ENCODE measurements around the gene STK25.
"Not testable (repeated sequence)": the region's sequence is repeated elsewhere in the genome, so short reads cannot be mapped to it uniquely, and the experiment has no call there.

The STK25 gene

DNA sequence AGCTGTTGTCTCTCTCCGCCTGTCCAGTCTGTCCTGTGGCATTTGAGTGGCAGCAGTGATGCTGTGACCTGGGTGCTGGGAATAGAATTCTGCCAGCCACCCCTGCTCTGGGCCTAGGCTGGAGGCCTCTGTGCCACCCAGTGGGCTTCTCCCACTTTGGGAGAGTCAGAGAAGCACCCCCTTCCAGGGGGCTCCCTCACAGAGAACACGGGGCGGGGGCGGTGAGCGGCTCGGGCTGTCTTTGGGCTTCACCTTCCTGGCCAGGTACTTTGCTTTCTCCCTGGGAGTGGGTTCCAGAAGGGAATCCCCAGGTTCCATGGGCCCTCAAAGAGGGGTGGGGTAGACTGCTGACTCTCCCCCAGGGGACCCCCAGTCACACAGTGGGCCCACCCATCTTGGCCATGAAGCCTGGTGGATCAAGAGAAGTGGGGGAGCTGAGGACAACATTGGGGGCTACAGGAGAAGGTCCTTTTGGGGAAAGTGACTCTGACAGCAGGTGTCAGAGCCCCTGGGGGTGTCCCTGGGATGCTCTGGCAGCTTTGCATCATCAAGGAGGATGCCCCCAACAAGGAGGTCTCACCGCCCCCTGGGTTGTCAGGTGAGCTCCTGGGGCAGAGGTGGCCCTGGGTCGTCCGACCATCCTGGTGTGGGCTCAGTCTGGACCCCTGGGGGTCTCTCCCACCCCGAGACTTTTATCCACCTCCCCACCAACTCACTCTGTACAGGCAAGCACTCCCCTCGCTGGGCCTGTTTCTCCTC, 31.4 kb upstream of the STK25 start:
- DNase-seq (ENCODE audit: low read depth) = no peak

- no peak for DNase-seq (ENCODE audit: low read depth)
Observed at GRCh38 chr2:241538838-241539615, 30.6 kb upstream of the STK25 start.

- DNase-seq (ENCODE audit: low read depth) = no peak
Observed at GRCh38 chr2:241535871-241536655, 27.7 kb upstream of the STK25 start.

- DNase-seq (ENCODE audit: low read depth) = no peak
Observed at GRCh38 chr2:241534701-241535375, 26.5 kb upstream of the STK25 start.

DNA sequence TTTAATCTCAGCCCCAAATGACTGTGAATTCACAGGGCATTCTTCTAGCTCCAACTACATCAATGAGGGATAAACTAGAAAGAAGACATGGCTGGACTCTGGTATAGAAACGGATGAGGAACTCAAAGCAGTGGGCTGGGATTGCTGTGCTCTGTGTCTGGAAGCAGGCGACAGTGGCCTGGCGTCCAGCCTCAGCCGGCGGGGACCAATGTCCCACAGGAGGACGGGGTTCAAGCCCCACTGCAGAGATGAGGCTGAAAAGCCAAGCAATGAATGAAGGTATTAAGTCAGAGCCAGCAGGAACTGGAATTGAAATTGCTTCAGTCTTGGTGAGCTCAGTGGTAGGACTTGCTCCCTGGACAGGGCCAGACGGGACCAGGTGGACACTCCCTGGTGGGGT, 25.9 kb upstream of the STK25 start:
- no peak for DNase-seq (ENCODE audit: low read depth)

- no peak for DNase-seq (ENCODE audit: low read depth)
Observed at GRCh38 chr2:241532733-241533601, 24.6 kb upstream of the STK25 start.

DNA sequence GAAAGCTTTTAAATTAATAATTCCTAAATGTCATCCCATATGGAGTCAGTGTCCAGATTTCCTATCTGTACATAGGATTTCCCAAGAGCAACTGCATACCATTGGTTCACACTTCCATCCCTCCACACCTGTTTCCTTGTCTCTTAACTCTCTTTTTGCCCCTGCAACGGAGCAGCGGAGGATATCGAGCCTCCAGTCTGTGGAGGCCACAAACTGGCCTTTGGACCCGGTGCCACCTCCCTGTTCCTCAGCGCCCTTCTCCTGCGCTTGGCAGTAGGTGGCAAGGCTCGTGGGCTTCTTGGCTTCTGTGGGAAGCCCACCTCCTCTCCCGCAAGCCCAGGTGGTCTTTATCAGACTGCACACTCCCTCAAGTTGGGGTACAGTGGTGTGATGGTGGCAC, 23.8 kb upstream of the STK25 start:
- DNase-seq (ENCODE audit: low read depth) = no peak

DNA sequence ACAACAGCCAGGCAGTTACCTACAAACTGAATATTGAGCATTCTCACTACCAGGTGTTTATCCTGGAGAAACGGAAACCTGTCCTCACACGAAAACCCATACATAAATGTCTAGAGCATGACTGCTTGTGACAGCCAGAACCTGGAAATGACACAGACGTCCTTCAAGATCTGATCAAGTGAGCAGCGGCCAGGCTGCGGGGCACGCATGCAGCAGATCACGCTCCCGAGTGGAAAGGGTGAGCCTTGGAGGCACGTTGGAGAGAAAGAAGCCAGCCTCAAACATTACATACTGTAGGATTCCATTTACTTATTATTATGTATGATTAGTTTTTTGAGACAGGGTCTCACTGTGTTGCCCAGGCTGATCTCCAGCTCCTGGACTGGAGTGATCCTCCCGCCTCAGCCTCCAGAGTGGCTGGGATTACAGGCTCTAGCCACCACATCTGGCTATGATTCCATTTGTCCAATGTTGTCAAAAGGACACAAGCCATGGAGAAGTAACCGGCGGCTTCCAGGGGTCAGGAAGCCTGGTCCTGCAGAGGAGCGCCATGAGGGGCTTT, 22.9 kb upstream of the STK25 start:
- DNase-seq (ENCODE audit: low read depth) = no peak

- DNase-seq (ENCODE audit: low read depth) = no peak
Observed at GRCh38 chr2:241530571-241530970, 22.2 kb upstream of the STK25 start.

DNA sequence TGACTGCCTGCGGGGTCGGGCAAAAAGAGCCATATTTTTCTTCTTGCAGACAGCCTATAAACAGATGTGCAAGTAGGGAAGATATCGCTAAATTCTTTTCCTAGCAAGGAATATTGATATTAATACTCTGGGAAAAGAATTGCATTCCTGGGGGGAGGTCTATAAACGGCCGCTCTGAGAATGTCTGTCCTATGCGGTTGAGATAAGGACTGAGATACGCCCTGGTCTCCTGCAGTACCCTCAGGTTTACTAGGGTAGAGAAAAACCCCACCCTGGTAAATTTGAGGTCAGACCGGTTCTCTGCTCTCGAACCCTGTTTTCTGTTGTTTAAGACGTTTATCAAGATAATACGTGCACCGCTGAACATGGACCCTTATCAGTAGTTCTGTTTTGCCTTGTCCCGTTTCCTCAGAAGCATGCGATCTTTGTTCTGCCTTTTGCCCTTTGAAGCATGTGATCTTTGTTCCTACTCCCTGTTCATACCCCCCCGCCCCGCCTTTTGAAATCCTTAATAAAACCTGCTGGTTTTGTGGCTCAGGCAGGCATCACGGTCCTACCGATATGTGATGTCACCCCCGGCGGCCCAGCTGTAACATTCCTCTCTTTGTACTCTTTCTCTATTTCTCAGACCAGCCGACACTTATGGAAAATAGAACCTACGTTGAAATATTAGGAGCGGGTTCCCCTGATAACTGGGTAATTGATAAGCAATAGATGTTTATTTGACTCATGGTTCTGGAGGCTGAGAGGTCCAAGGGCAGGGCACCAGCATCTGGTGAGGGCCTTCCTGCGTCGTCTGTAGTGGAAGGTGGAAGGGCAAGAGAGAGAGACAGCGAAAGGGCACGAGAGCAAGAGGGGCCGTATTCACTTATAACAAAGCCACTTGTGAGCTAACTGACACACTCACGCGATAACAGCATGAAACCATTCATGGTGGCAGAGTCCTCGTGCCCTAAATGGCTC, 17.7 kb upstream of the STK25 start:
- DNase-seq (ENCODE audit: low read depth) = not testable (repeated sequence)

DNA sequence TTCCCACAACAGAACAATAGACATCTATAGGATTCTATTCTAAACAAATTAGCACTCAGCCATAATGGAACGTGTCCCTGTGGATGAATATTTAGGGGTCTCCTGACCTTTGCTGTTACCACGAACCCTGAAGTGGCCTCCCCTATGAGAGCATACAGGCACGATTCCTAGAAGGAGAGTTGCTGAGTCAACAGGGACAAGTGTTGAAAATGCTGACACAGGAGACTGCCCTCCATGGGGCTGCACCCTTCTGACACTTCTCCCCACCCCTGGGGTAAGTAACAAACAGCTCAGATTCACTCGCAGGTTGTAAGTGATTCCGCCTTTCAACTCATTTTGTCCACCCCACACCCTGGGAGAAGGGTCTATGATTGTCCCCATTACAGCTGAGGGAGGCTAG, 14.1 kb upstream of the STK25 start:
- DNase-seq (ENCODE audit: low read depth) = no peak

DNA sequence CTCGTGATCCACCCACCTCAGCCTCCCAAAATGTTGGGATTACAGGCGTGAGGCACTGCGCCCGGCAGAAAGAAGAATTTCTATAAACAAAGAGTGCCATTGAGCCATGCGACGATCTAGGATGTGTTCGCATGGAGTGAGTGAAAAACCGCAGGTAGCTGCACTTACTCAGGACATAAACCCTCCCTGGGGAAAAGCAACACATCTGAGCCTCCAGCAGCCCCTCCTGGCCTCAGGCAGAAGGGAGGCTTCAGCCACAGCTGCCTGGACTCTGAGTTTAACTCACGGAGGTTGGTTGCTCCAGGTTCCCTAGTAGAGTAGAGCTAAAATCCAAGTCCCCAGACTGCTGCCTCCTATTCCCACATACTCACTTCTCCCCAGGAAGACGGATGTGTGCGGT, 11.3 kb upstream of the STK25 start:
- DNase-seq (ENCODE audit: low read depth) = no peak

- no peak for DNase-seq (ENCODE audit: low read depth)
Observed at GRCh38 chr2:241517297-241517696, 8.9 kb upstream of the STK25 start.

- DNase-seq (ENCODE audit: low read depth) = no peak
Observed at GRCh38 chr2:241516520-241516965, 8.2 kb upstream of the STK25 start.

DNA sequence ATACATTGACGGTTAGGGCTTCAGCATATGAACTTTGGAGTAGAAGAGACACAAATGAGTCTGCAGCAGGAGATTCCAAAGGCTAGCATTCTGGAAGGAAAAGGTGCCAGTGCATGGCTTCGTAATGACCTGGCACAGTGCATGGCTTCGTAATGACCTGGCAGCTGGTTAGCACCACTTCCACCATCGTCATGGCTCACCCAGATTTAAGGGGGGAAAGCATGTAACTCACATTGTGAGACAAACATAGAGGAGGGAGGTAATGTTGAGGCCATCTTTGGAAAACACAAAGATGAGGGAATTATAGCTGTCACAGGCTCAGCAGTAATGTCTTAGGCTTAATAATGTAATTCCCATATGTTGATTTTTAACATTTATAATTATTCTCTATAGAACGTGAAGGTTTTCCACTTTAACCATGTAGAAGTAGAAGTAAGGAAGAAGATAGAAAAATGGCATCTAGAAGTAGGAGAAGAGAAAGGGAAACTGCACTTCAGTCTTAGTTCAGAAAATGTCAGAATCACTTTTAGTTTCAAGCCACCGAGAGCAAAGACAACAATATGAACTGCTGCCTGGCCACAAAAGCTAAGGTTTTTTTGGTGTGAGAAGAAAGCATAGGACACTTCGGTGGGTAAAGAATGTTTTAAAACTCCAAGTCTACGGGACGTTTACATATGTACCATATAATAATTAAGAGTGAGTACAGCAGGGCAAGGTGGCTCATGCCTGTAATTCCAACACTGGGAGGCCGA, 6.8 kb upstream of the STK25 start:
- no peak for DNase-seq (ENCODE audit: low read depth)

GRCh38 chr2:241514553-241514952, 6.2 kb upstream of the STK25 start:
- no peak for DNase-seq (ENCODE audit: low read depth)

GRCh38 chr2:241511091-241511741, 2.8 kb upstream of the STK25 start:
- no peak for DNase-seq (ENCODE audit: low read depth)

DNA sequence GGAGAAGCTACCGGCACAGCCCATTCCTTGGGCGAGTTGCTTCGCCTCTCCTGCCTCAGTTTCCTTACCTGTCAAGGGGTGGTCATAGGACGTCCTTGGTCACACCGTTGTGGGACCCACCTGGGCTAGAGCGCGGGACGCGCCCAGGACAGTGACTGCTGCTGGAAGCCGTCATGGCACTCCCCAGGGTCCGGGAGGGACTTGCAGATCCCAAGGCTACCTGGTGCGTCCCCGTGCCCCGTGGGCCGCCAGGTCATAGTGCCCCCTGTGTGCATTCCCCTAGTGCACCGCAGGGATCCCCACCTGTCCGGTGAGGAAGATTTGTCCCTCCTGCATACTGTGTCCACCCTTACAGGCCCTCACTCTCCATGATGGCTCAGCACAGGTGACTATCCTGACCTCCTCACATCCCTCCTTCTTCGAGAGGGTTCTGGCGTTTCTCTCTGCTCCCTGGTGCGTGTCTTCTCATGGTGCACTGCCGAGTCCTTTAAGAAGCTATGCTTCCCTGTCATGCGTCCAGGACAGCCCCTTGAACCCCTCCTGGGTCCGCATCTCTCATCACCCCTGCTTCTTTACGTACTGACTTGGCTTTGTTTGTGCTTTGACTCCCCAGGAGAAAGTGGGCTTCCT, 886 bp upstream of the STK25 start:
- no peak for DNase-seq (ENCODE audit: low read depth)
